HEK293 (cell line): ENCODE measurements around the gene CHMP4A.

Source experiments
- BCL11A ChIP-seq: fragments of 450-650 bp; formaldehyde crosslinking; IDR thresholded peaks from 2 replicates; pipeline ENCODE4 v1.5.1; 2016; ENCODE audit warnings: low read depth, missing biosample characterization, missing genetic modification characterization
- BCL11B ChIP-seq: fragments of 450-650 bp; formaldehyde crosslinking; IDR thresholded peaks from 2 replicates; pipeline ENCODE4 v1.5.1; 2016; ENCODE audit warnings: low read depth, missing biosample characterization, missing genetic modification characterization
- EGR2 ChIP-seq: fragments of 450-650 bp; formaldehyde crosslinking; IDR thresholded peaks from 2 replicates; pipeline ENCODE4 v1.5.1; 2016; ENCODE audit warnings: low read depth, missing biosample characterization, missing genetic modification characterization
- GFI1B ChIP-seq: fragments of 450-650 bp; formaldehyde crosslinking; IDR thresholded peaks from 2 replicates; pipeline ENCODE4 v1.5.1; 2016; ENCODE audit warnings: missing biosample characterization, missing genetic modification characterization
- PBX3 ChIP-seq: sonication (generic); formaldehyde crosslinking; IDR thresholded peaks from 2 replicates; pipeline ENCODE4 v1.8.1; 2022; ENCODE audit warnings: mild to moderate bottlenecking, moderate library complexity, missing genetic modification reagents
- SCRT1 ChIP-seq: fragments of 450-650 bp; formaldehyde crosslinking; IDR thresholded peaks from 2 replicates; pipeline ENCODE4 v1.5.1; 2016; ENCODE audit warnings: missing biosample characterization, missing genetic modification characterization, borderline replicate concordance
- YY1 ChIP-seq: fragments of 450-650 bp; formaldehyde crosslinking; IDR thresholded peaks from 2 replicates; pipeline ENCODE4 v1.5.1; 2018; ENCODE audit warnings: missing biosample characterization, missing genetic modification characterization
- ZBTB6 ChIP-seq: fragments of 450-650 bp; formaldehyde crosslinking; IDR thresholded peaks from 2 replicates; pipeline ENCODE4 v1.5.1; 2017; ENCODE audit warnings: missing biosample characterization, missing genetic modification characterization
- ZFP69B ChIP-seq: fragments of 450-650 bp; formaldehyde crosslinking; IDR thresholded peaks from 2 replicates; pipeline ENCODE4 v1.5.1; 2016; ENCODE audit warnings: missing biosample characterization, missing genetic modification characterization
- ZNF16 ChIP-seq: fragments of 450-650 bp; formaldehyde crosslinking; IDR thresholded peaks from 2 replicates; pipeline ENCODE4 v1.5.1; 2016; ENCODE audit warnings: low read depth, missing biosample characterization, missing genetic modification characterization
- ZNF184 ChIP-seq: fragments of 450-650 bp; IDR thresholded peaks from 2 replicates; pipeline ENCODE4 v1.5.1; 2018; ENCODE audit warnings: missing biosample characterization, mild to moderate bottlenecking, missing genetic modification characterization
- ZNF248 ChIP-seq: fragments of 450-650 bp; formaldehyde crosslinking; IDR thresholded peaks from 2 replicates; pipeline ENCODE4 v1.5.1; 2017; ENCODE audit warnings: missing biosample characterization, missing genetic modification characterization
- ZNF266 ChIP-seq: fragments of 450-650 bp; formaldehyde crosslinking; IDR thresholded peaks from 2 replicates; pipeline ENCODE4 v1.5.1; 2016; ENCODE audit warnings: missing biosample characterization, missing genetic modification characterization, low read depth
- ZNF341 ChIP-seq: fragments of 450-650 bp; formaldehyde crosslinking; IDR thresholded peaks from 2 replicates; pipeline ENCODE4; 2016; ENCODE audit warnings: low read depth, missing biosample characterization, missing genetic modification characterization
- ZNF48 ChIP-seq: fragments of 450-650 bp; formaldehyde crosslinking; IDR thresholded peaks from 2 replicates; pipeline ENCODE4 v1.5.1; 2016; ENCODE audit warnings: missing biosample characterization, missing genetic modification characterization
- ZNF544 ChIP-seq: fragments of 450-650 bp; formaldehyde crosslinking; IDR thresholded peaks from 2 replicates; pipeline ENCODE4 v1.5.0; 2017; ENCODE audit warnings: missing biosample characterization, missing genetic modification characterization
- ZNF558 ChIP-seq: fragments of 450-650 bp; formaldehyde crosslinking; IDR thresholded peaks from 2 replicates; pipeline ENCODE4 v1.5.1; 2016; ENCODE audit warnings: missing biosample characterization, missing genetic modification characterization
- ZNF560 ChIP-seq: fragments of 450-650 bp; formaldehyde crosslinking; IDR thresholded peaks from 2 replicates; pipeline ENCODE4 v1.5.1; 2017; ENCODE audit warnings: missing biosample characterization, missing genetic modification characterization, borderline replicate concordance
- ZNF654 ChIP-seq: fragments of 450-650 bp; formaldehyde crosslinking; IDR thresholded peaks from 2 replicates; pipeline ENCODE4 v1.5.1; 2016; ENCODE audit warnings: low read depth, missing biosample characterization, missing genetic modification characterization
- ZNF664 ChIP-seq: fragments of 450-650 bp; formaldehyde crosslinking; IDR thresholded peaks from 2 replicates; pipeline ENCODE4 v1.5.1; 2016; ENCODE audit warnings: missing biosample characterization, missing genetic modification characterization
- ZSCAN23 ChIP-seq: fragments of 450-650 bp; formaldehyde crosslinking; IDR thresholded peaks from 2 replicates; pipeline ENCODE4 v1.5.1; 2016; ENCODE audit warnings: missing biosample characterization, missing genetic modification characterization
- TF ChIP-seq, protein P1 (sequence below): fragments of 450-650 bp; formaldehyde crosslinking; IDR thresholded peaks from 2 replicates; pipeline ENCODE4 v1.5.1; 2016; ENCODE audit warnings: missing biosample characterization, missing genetic modification characterization, borderline replicate concordance
- TF ChIP-seq, protein P2 (sequence below): fragments of 450-650 bp; formaldehyde crosslinking; IDR thresholded peaks from 2 replicates; pipeline ENCODE4 v1.5.1; 2016; ENCODE audit warnings: missing biosample characterization, missing genetic modification characterization
- TF ChIP-seq, protein P3 (sequence below): fragments of 450-650 bp; formaldehyde crosslinking; IDR thresholded peaks from 2 replicates; pipeline ENCODE4 v1.5.1; 2016; ENCODE audit warnings: missing biosample characterization, missing genetic modification characterization
- TF ChIP-seq, protein P4 (sequence below): fragments of 450-650 bp; formaldehyde crosslinking; IDR thresholded peaks from 2 replicates; pipeline ENCODE4 v1.5.1; 2016; ENCODE audit warnings: missing biosample characterization, missing genetic modification characterization

The CHMP4A gene

DNA sequence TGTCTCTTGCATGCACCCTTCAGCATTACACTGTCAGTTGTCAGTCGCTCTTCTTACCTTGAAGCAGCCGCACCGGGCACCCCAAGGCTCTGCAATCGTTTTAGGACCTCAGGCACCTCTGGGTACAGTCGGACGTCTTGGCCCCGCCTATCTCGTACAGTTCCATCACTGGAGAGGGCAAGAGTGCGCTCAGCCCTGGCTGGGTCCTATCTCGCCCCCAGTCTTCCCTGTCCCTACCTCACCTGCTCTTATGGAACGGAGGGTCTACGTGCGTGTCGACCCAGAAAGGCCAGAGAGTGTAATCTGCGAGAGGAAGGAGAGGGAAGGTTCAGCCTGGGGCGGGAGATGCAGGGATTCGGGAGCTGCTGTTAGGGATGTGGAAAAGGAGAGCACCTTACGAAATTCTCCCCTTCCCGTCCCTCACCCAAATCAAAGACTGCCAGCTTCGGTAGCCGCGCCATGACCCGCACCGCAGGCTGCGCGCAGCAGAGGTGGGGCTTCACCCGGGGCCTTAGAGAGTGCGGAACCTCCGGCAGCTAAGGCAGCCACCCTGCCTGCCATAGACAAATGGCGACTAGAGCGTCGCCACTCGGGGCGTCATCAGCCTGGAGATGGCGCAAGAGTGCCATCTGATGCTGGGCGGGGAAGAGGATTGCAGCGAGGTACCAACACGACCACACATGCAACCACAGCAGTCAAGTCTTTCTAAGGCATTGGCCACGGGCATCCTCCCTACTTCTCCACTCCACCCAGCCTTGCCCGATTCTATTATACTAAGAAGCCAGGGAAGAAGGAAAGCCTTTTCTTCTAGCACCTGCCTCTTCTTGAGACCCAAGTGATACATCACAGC lies 2.4 kb upstream of the CHMP4A start, which contains the start of gene MDP1 (continued):
- TF ChIP-seq, protein P1, sequence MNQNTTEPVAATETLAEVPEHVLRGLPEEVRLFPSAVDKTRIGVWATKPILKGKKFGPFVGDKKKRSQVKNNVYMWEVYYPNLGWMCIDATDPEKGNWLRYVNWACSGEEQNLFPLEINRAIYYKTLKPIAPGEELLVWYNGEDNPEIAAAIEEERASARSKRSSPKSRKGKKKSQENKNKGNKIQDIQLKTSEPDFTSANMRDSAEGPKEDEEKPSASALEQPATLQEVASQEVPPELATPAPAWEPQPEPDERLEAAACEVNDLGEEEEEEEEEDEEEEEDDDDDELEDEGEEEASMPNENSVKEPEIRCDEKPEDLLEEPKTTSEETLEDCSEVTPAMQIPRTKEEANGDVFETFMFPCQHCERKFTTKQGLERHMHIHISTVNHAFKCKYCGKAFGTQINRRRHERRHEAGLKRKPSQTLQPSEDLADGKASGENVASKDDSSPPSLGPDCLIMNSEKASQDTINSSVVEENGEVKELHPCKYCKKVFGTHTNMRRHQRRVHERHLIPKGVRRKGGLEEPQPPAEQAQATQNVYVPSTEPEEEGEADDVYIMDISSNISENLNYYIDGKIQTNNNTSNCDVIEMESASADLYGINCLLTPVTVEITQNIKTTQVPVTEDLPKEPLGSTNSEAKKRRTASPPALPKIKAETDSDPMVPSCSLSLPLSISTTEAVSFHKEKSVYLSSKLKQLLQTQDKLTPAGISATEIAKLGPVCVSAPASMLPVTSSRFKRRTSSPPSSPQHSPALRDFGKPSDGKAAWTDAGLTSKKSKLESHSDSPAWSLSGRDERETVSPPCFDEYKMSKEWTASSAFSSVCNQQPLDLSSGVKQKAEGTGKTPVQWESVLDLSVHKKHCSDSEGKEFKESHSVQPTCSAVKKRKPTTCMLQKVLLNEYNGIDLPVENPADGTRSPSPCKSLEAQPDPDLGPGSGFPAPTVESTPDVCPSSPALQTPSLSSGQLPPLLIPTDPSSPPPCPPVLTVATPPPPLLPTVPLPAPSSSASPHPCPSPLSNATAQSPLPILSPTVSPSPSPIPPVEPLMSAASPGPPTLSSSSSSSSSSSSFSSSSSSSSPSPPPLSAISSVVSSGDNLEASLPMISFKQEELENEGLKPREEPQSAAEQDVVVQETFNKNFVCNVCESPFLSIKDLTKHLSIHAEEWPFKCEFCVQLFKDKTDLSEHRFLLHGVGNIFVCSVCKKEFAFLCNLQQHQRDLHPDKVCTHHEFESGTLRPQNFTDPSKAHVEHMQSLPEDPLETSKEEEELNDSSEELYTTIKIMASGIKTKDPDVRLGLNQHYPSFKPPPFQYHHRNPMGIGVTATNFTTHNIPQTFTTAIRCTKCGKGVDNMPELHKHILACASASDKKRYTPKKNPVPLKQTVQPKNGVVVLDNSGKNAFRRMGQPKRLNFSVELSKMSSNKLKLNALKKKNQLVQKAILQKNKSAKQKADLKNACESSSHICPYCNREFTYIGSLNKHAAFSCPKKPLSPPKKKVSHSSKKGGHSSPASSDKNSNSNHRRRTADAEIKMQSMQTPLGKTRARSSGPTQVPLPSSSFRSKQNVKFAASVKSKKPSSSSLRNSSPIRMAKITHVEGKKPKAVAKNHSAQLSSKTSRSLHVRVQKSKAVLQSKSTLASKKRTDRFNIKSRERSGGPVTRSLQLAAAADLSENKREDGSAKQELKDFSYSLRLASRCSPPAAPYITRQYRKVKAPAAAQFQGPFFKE: no peak
- TF ChIP-seq ZNF341 (peak; percentile 14; the same call in 1 of the 2 replicates), BCL11A (no peak), ZNF48 (tag by site-specific recombination) (no peak), BCL11B (tag by site-specific recombination) (no peak), ZNF654 (peak; percentile 59), EGR2 (tag by site-specific recombination) (no peak), ZNF544 (tag by site-specific recombination) (no peak), ZNF248 (tag by site-specific recombination) (no peak), ZNF560 (tag by site-specific recombination) (no peak), ZSCAN23 (tag by site-specific recombination) (no peak), ZNF184 (tag by site-specific recombination) (0 out of 2 replicates have a peak, but pooled peaks have one; percentile 8), ZNF558 (tag by site-specific recombination) (no peak), SCRT1 (tag by site-specific recombination) (no peak), GFI1B (no peak), YY1 (tag by site-specific recombination) (peak; percentile 92), ZNF266 (tag by site-specific recombination) (no peak), PBX3 (CRISPR knock-in tag) (peak; percentile 72), ZNF664 (tag by site-specific recombination) (no peak), ZBTB6 (tag by site-specific recombination) (no peak), ZFP69B (peak; percentile 53; the same call in 1 of the 2 replicates), ZNF16 (tag by site-specific recombination) (no peak)
- TF ChIP-seq, protein P2, sequence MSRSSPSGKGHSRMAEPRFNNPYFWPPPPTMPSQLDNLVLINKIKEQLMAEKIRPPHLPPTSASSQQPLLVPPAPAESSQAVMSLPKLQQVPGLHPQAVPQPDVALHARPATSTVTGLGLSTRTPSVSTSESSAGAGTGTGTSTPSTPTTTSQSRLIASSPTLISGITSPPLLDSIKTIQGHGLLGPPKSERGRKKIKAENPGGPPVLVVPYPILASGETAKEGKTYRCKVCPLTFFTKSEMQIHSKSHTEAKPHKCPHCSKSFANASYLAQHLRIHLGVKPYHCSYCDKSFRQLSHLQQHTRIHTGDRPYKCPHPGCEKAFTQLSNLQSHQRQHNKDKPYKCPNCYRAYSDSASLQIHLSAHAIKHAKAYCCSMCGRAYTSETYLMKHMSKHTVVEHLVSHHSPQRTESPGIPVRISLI: no peak
- TF ChIP-seq, protein P3, sequence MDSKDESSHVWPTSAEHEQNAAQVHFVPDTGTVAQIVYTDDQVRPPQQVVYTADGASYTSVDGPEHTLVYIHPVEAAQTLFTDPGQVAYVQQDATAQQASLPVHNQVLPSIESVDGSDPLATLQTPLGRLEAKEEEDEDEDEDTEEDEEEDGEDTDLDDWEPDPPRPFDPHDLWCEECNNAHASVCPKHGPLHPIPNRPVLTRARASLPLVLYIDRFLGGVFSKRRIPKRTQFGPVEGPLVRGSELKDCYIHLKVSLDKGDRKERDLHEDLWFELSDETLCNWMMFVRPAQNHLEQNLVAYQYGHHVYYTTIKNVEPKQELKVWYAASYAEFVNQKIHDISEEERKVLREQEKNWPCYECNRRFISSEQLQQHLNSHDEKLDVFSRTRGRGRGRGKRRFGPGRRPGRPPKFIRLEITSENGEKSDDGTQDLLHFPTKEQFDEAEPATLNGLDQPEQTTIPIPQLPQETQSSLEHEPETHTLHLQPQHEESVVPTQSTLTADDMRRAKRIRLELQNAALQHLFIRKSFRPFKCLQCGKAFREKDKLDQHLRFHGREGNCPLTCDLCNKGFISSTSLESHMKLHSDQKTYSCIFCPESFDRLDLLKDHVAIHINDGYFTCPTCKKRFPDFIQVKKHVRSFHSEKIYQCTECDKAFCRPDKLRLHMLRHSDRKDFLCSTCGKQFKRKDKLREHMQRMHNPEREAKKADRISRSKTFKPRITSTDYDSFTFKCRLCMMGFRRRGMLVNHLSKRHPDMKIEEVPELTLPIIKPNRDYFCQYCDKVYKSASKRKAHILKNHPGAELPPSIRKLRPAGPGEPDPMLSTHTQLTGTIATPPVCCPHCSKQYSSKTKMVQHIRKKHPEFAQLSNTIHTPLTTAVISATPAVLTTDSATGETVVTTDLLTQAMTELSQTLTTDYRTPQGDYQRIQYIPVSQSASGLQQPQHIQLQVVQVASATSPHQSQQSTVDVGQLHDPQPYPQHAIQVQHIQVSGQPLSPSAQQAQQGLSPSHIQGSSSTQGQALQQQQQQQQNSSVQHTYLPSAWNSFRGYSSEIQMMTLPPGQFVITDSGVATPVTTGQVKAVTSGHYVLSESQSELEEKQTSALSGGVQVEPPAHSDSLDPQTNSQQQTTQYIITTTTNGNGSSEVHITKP: 0 out of 2 replicates have a peak, but pooled peaks have one; percentile 9
- TF ChIP-seq, protein P4, sequence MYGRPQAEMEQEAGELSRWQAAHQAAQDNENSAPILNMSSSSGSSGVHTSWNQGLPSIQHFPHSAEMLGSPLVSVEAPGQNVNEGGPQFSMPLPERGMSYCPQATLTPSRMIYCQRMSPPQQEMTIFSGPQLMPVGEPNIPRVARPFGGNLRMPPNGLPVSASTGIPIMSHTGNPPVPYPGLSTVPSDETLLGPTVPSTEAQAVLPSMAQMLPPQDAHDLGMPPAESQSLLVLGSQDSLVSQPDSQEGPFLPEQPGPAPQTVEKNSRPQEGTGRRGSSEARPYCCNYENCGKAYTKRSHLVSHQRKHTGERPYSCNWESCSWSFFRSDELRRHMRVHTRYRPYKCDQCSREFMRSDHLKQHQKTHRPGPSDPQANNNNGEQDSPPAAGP (tag by site-specific recombination): peak; percentile 90
